K562 (cell line): ENCODE measurements around the gene NT5DC4.

ENCODE experiments used
- JUN ChIP-seq, 2 experiments: sonication (generic) in 1 of 2; formaldehyde crosslinking in 1 of 2; IDR thresholded peaks; 2 replicates each; pipeline versions ENCODE4 v1.6.1 to v1.8.0; 2012 to 2022; ENCODE audit warnings: borderline replicate concordance in 2 of 2, mild to moderate bottlenecking in 2 of 2, improper control_type of control experiment in 1 of 2, low read depth in 1 of 2, low read length in 1 of 2, missing genetic modification reagents in 1 of 2
- TEAD4 ChIP-seq, 2 experiments: sonication (generic) in 1 of 2; formaldehyde crosslinking in 1 of 2; IDR thresholded peaks; 2 replicates each; pipeline versions ENCODE4 v1.6.1 to v1.8.0; 2012 to 2022; ENCODE audit warnings: borderline replicate concordance in 1 of 2, inconsistent platforms in 1 of 2, low read length in 1 of 2, mild to moderate bottlenecking in 1 of 2, missing genetic modification reagents in 1 of 2
- TF ChIP-seq, protein P1 (sequence below), 3 experiments: IDR thresholded peaks in 2 of 3; conservative IDR thresholded peaks in 1 of 3; 2 replicates each; pipeline ENCODE4 v1.5.1; 2011 to 2012; ENCODE audit warnings: low read length in 3 of 3, mild to moderate bottlenecking in 3 of 3, control low read depth in 2 of 3, improper control_type of control experiment in 1 of 3, inconsistent platforms in 1 of 3, low read depth in 1 of 3, mixed read lengths in 1 of 3, moderate library complexity in 1 of 3; ENCODE audit not compliant: insufficient read depth in 2 of 3
- TF ChIP-seq, protein P2 (sequence below): fragments of 450-650 bp; IDR thresholded peaks from 2 replicates; pipeline ENCODE4 v1.6.1; 2016; ENCODE audit warnings: antibody characterized with exemption

DNA sequence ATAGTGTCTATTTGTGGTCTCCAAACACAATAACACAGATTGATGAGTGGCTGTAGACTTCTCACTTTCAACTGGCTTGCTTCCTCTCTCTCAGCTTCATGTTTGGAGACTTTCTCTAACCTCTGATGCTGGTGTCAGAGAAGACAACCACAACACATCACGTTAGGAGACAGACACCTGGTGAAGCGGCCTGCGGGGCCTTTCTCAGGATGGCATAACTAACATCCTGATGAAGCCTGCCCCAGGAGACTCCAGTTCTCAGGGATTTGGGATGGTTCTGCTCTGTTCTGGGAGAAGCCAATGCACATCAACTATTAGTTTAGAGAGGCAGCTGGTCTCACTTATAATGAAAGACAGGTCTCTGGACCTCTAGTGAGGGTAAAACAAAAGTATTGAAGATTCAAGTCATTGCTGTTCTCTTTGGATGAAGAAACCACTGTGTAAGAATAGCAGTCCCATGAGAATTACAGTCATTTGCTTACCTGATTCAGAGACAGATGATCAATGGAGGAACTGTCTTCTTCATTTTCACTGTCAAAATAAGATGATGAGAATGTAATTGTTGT, 61.5 kb downstream of the NT5DC4 start:
- TF ChIP-seq JUN (IDR thresholded peaks at IDR 0.05; ENCODE audit: borderline replicate concordance, low read depth, low read length) = no peak
- TF ChIP-seq JUN (CRISPR knock-in tag; IDR thresholded peaks at IDR 0.05; ENCODE audit: borderline replicate concordance) = no peak
- TF ChIP-seq, protein P1, sequence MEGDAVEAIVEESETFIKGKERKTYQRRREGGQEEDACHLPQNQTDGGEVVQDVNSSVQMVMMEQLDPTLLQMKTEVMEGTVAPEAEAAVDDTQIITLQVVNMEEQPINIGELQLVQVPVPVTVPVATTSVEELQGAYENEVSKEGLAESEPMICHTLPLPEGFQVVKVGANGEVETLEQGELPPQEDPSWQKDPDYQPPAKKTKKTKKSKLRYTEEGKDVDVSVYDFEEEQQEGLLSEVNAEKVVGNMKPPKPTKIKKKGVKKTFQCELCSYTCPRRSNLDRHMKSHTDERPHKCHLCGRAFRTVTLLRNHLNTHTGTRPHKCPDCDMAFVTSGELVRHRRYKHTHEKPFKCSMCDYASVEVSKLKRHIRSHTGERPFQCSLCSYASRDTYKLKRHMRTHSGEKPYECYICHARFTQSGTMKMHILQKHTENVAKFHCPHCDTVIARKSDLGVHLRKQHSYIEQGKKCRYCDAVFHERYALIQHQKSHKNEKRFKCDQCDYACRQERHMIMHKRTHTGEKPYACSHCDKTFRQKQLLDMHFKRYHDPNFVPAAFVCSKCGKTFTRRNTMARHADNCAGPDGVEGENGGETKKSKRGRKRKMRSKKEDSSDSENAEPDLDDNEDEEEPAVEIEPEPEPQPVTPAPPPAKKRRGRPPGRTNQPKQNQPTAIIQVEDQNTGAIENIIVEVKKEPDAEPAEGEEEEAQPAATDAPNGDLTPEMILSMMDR (IDR thresholded peaks at IDR 0.05 in 2 of 3, conservative IDR thresholded peaks at IDR 0.05 in 1 of 3; ENCODE audit: insufficient read depth in 2 of 3, low read depth in 1 of 3, low read length in 3 of 3) = no peak
- TF ChIP-seq, protein P2, sequence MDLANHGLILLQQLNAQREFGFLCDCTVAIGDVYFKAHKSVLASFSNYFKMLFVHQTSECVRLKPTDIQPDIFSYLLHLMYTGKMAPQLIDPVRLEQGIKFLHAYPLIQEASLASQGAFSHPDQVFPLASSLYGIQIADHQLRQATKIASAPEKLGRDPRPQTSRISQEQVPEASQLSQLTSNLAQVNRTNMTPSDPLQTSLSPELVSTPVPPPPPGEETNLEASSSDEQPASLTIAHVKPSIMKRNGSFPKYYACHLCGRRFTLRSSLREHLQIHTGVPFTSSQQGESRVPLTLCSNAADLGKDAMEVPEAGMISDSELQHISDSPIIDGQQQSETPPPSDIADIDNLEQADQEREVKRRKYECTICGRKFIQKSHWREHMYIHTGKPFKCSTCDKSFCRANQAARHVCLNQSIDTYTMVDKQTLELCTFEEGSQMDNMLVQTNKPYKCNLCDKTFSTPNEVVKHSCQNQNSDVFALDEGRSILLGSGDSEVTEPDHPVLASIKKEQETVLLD = no peak
- TF ChIP-seq TEAD4 (IDR thresholded peaks at IDR 0.05; ENCODE audit: low read length) = no peak
- no peak for TF ChIP-seq TEAD4 (CRISPR knock-in tag; IDR thresholded peaks at IDR 0.05; ENCODE audit: borderline replicate concordance)
